Heart right ventricle (tissue), 16 donors: ENCODE results near the gene ZNF436. TPM values are rescaled to one million over a fixed set of nuclear protein-coding genes. Genes with fewer than 3 reads are reported as not detected.

Experiments
- ATAC-seq, 8 donors: fragments of 200-7000 bp; cut with Tn5 transposase; one replicate each; pipeline ENCODE4 v1.9.1; 2020; ENCODE audit warnings: mild to moderate bottlenecking in 8 of 8, moderate library complexity in 8 of 8, moderate number of reproducible peaks in 1 of 8
- DNase-seq, 2 donors: peaks; one replicate each; pipeline ENCODE4 v3.0.0-alpha.2; 2020
- H3K27ac ChIP-seq, 10 donors: fragments of 200-600 bp; sonication (generic) in 2 of 10; one replicate each; pipeline versions ENCODE4 v1.5.0 to v1.8.0; 2020 to 2022; ENCODE audit warnings: mild to moderate bottlenecking in 3 of 10
- H3K27me3 ChIP-seq, 7 donors: fragments of 200-600 bp; one replicate each; pipeline ENCODE4 v1.8.0; 2021 to 2022; ENCODE audit warnings: mild to moderate bottlenecking in 2 of 7
- H3K36me3 ChIP-seq, 9 donors: fragments of 200-600 bp; sonication (generic) in 1 of 9; one replicate each; pipeline versions ENCODE4 v1.5.0 to v1.8.0; 2020 to 2022; ENCODE audit warnings: mild to moderate bottlenecking in 2 of 9
- H3K4me1 ChIP-seq, 9 donors: fragments of 200-600 bp; sonication (generic) in 1 of 9; one replicate each; pipeline versions ENCODE4 v1.5.0 to v1.8.0; 2020 to 2022; ENCODE audit warnings: mild to moderate bottlenecking in 4 of 9
- H3K4me3 ChIP-seq, 10 donors: fragments of 200-600 bp; sonication (generic) in 2 of 10; one replicate each; pipeline versions ENCODE4 v1.5.0 to v1.8.0; 2020 to 2022; ENCODE audit warnings: mild to moderate bottlenecking in 7 of 10, moderate library complexity in 2 of 10
- H3K9me3 ChIP-seq, 11 donors: fragments of 200-600 bp in 10 of 11; sonication (generic) in 2 of 11; one replicate each; pipeline versions ENCODE4 v1.5.0 to v1.8.0; 2013 to 2022; ENCODE audit warnings: mild to moderate bottlenecking in 2 of 11, control low read depth in 1 of 11, moderate library complexity in 1 of 11
- WGBS, 2 donors: extraction: QIAGEN DNeasy Blood & Tissue Kit; methylation state at CpG; one replicate each; pipeline ENCODE4 v1.1.7; 2013; ENCODE audit warnings: inconsistent platforms in 1 of 2; 5-methylcytosine and 5-hydroxymethylcytosine counted together
- intact Hi-C, 10 donors: fragments of 100-400 bp; cut with DNase I; formaldehyde crosslinking; loops; one replicate each; pipeline versions ENCODE4 v1.11.1 to v1.14.2; 2022
- polyA plus RNA-seq, 2 donors: library from polyadenylated mRNA; stranded (reverse); fragments of 200-250 nt; gene quantifications; one replicate each; pipeline ENCODE4 v1.2.3, GENCODE V29; 2013
- total RNA-seq, 10 donors: library from RNA; stranded (reverse); fragmentation: NEBNext Ultra II Directional in 3 of 10; extraction: Animal tissue kit (Norgen Biotek cat#: 25700) in 3 of 10; gene quantifications; one replicate each; pipeline versions ENCODE4 v1.2.1 to v1.2.4, GENCODE V29; 2021 to 2023
- TF ChIP-seq, protein P1 (sequence below), 9 donors: fragments of 200-600 bp; sonication (generic) in 2 of 9; IDR thresholded peaks; one replicate each; pipeline versions ENCODE4 v1.5.0 to v1.8.0; 2021 to 2022; ENCODE audit warnings: antibody characterized with exemption in 9 of 9, mild to moderate bottlenecking in 5 of 9, moderate library complexity in 1 of 9
- donor health status: Arrhythmogenic right ventricular cardiomyopathy.
- donor health status: ischemic (EF 13 %, LVEDD 7.1; RV severe dilation, severe dysfunction).
- donor health status: healthy with polysubstance abuse.
- donor health status: DM: no; HTN: yes; CAD: no.
- donor health status: DM: no; HTN: no; CAD: no.
- donor health status: ischemic (EF 25% LVEDD 6.9; RV normal size, moderate dysfunction).
- donor health status: ischemic (EF 25% LVEDD 5.7; RV mildly dilated, moderate dysfunction).
- donor health status: healthy.
- donor health status: DM: yes; HTN: yes; CAD: no.
- donor health status: Ischemic cardiomyopathy.
- donor health status: ischemic (EF 35%, LVEDD 5.7; RV mildly dilated, moderate dysfunction).
- donor health status: nonischemic (EF 11% LVEDD 7.7; RV severe dilation, severe dysfunction).
- donor health status: DM: yes; HTN: yes; CAD: no.
- donor health status: PGD.
- donor health status: ischemic (EF 29% LVEDD 5.4; RV normal size, mild dysfunction).
- donor health status: nonischemic (EF 23%, LVEDD 6.1; RV moderate dilation, normal function).

The ZNF436 gene
- total and polyA plus RNA-seq, 12 donors: 3.3 to 25.5 (median 14.7) TPM

DNA sequence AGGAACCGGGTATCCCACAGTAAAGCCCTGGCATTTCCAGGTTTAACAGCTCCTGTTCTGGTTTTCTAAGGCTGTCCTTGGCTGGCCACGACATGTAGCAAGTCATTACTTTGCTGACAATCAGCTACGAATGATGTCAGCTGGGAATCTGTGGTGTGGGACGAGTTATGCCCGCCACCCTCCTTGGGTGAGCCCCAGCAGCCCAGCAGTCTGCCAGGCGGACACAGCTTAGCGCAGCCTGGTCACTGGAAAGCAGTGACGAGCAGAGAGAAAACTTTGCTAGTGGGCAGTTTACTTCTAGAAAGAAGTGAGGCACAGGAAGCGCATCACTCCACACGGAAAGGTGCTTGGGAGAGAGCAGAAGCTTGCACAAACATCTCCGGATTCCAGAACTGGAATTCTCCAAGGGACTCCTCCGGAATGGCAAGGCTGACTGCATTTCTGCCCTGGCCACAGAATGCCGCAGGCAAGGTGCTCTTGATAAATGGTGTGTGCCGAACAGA, 15.5 kb upstream of the ZNF436 start:
- ATAC-seq (no peak), DNase-seq (no peak)
- Histone ChIP-seq H3K36me3 (peaks cover 0 to 32% (median 0%) of the 10 kb centered on the region in 9 donors), H3K27me3 (no peaks in the 10 kb centered on the region), H3K27ac (peak overlapping the region in 4 of 10 donors; percentile 10 to 60 (median 58)), H3K4me1 (peaks cover 6 to 23% (median 21%) of the 10 kb centered on the region in 9 donors), H3K4me3 (no peak overlapping the region), H3K9me3 (no peaks in the 10 kb centered on the region)
- TF ChIP-seq, protein P1, sequence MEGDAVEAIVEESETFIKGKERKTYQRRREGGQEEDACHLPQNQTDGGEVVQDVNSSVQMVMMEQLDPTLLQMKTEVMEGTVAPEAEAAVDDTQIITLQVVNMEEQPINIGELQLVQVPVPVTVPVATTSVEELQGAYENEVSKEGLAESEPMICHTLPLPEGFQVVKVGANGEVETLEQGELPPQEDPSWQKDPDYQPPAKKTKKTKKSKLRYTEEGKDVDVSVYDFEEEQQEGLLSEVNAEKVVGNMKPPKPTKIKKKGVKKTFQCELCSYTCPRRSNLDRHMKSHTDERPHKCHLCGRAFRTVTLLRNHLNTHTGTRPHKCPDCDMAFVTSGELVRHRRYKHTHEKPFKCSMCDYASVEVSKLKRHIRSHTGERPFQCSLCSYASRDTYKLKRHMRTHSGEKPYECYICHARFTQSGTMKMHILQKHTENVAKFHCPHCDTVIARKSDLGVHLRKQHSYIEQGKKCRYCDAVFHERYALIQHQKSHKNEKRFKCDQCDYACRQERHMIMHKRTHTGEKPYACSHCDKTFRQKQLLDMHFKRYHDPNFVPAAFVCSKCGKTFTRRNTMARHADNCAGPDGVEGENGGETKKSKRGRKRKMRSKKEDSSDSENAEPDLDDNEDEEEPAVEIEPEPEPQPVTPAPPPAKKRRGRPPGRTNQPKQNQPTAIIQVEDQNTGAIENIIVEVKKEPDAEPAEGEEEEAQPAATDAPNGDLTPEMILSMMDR (IDR thresholded peaks at IDR 0.05): no peak
- WGBS, 2 donors: 66% methylated on average over 14 of the region's 14 CpGs
- intact Hi-C loops: no loop called here

DNA sequence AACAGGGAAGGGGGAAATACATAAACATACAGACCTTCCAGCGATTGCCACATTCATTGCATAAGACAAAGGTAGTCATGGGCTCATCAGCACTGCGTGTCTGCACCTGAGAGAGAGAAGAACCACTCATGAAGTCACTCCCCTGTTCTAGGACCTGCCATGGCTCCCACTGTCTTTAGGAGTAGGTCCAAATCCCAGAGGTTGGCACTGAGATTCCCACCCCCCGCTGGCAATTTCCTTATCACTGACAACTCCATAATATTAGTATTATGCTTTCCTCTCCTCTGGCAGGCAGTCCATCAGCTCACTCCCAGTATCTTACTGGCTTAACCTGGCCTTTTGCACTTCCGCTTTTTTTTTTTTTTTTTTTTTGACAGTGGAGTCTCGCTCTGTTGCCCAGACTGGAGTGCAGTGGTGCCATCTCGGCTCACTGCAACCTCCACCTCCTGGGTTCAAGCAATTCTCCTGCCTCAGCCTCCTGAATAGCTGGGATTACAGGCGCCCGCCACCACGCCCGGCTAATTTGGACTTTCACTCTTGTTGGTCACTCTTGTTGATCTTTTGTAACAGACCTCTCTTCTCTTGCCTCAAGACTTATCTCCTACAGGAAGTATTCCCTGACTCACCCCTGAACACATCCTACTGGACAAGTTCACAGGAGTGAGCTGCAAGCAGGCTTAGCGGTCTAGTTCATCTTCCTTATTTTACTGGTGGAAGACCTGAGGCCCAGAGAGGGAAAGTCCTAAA, 14.8 kb upstream of the ZNF436 start:
- no peaks in the 10 kb centered on the region for H3K27me3 ChIP-seq
- intact Hi-C loops: no loop called here
- WGBS, 2 donors: 71 to 74% methylated on average over 11 of the region's 11 CpGs
- H3K27ac ChIP-seq: peak overlapping the region in 7 of 10 donors; percentile 22 to 60 (median 34)
- peaks cover 6 to 27% (median 21%) of the 10 kb centered on the region in 9 donors for H3K4me1 ChIP-seq
- DNase-seq (no peak), ATAC-seq (peak in 2 of 8 donors; percentile 15 to 43)
- H3K36me3 ChIP-seq: peaks cover 0 to 32% (median 0%) of the 10 kb centered on the region in 9 donors
- no peak overlapping the region for H3K4me3 ChIP-seq
- TF ChIP-seq, protein P1 (IDR thresholded peaks at IDR 0.05): no peak
- no peaks in the 10 kb centered on the region for H3K9me3 ChIP-seq

- no peaks in the 10 kb centered on the region for H3K27me3 ChIP-seq
- no peaks in the 10 kb centered on the region for H3K9me3 ChIP-seq
- intact Hi-C loops: no loop called here
- peak overlapping the region in 7 of 10 donors; percentile 22 to 60 (median 33) for H3K27ac ChIP-seq
- no peak overlapping the region for H3K4me3 ChIP-seq
- DNase-seq (no peak), ATAC-seq (peak; percentile 21 to 67 (median 47))
- TF ChIP-seq, protein P1 (IDR thresholded peaks at IDR 0.05): no peak
- H3K36me3 ChIP-seq: peaks cover 0 to 32% (median 0%) of the 10 kb centered on the region in 9 donors
- H3K4me1 ChIP-seq: peaks cover 6 to 34% (median 21%) of the 10 kb centered on the region in 9 donors
- WGBS, 2 donors: 58 to 59% methylated on average over 8 of the region's 8 CpGs
Measured at GRCh38 chr1:23383577-23384311, 14.1 kb upstream of the ZNF436 start.

DNA sequence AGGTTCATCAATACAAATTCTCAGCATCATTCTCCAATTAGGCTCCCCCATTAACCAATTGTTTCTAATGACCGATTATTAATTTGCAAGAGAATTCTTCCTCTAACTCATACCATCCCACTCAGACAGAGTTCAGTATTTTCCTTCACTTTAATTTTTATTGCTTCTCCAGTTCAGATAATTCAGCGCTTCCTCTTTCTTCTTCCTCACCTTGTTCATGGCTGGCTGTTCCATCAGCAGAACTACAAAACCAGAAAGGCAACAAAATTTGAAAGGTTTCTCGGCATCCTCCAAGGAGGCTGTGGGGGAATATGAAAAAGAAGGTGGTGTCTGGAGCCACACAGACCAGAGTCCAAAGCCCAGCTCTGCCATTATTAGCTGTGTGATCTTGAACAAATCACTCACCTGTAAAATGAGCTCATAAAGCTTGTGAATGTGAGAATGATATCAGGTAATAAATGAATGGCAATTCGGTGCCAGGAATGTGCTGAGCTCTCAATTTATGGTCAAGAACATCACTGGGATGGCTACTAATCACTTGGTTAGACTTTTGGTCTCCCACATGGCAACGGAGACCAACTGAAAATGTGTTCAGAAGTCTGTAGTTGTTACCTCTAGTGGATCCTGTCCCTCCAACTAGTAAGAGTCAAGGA, 11.7 kb upstream of the ZNF436 start:
- WGBS, 2 donors: 93 to 96% methylated on average over 5 of the region's 5 CpGs
- TF ChIP-seq, protein P1 (IDR thresholded peaks at IDR 0.05): no peak
- Histone ChIP-seq H3K27me3 (no peaks in the 10 kb centered on the region), H3K4me3 (no peak overlapping the region), H3K9me3 (no peaks in the 10 kb centered on the region), H3K27ac (no peak overlapping the region), H3K36me3 (peaks cover 0 to 28% (median 0%) of the 10 kb centered on the region in 9 donors), H3K4me1 (peaks cover 8 to 51% (median 27%) of the 10 kb centered on the region in 9 donors)
- intact Hi-C loops: no loop called here
- ATAC-seq: no peak
- no peak for DNase-seq
